ENCODE data around the gene MILR1. TPM values are rescaled to one million over a fixed set of nuclear protein-coding genes. Genes with fewer than 3 reads are reported as not detected.
"Not testable (repeated sequence)": the region's sequence is repeated elsewhere in the genome, so short reads cannot be mapped to it uniquely, and the experiment has no call there.

Gene MILR1
- polyA plus RNA-seq, 1 donor, result 6.2 TPM

- no CpG with 5 or more reads among the region's 24 CpGs for WGBS (ENCODE audit: insufficient coverage, low lambda C conversion rate)
These were observed 36.7 kb upstream of the MILR1 start for GRCh38 chr17:64411999-64412771.

GRCh38 chr17:64412944-64413381 is 36.0 kb upstream of the MILR1 start:
- no peaks in the 10 kb centered on the region for H3K27me3 ChIP-seq (ENCODE audit: control insufficient read depth, insufficient read depth, low read length)
- WGBS (ENCODE audit: insufficient coverage, low lambda C conversion rate), result 100% methylated on average over 1 of the region's 2 CpGs
- H3K36me3 ChIP-seq (ENCODE audit: control insufficient read depth, insufficient read depth, low read length), result no peaks in the 10 kb centered on the region
- no peak overlapping the region for H3K27ac ChIP-seq (ENCODE audit: low read length)
- H3K9me3 ChIP-seq (ENCODE audit: control insufficient read depth, low read depth, low read length), result no peaks in the 10 kb centered on the region
- H3K4me3 ChIP-seq (ENCODE audit: low read length), result no peak overlapping the region
- peaks cover 7% of the 10 kb centered on the region for H3K4me1 ChIP-seq (ENCODE audit: control insufficient read depth, insufficient read depth, low read length)
- no peak for DNase-seq

More at GRCh38 chr17:64411999-64412771, 36.7 kb upstream of the MILR1 start:
- DNase-seq, result peak in 1 of 2 donors; percentile 43
- H3K27ac ChIP-seq (ENCODE audit: low read length), result no peak overlapping the region
- H3K4me3 ChIP-seq (ENCODE audit: low read length), result no peak overlapping the region
- peaks cover 10% of the 10 kb centered on the region for H3K4me1 ChIP-seq (ENCODE audit: control insufficient read depth, insufficient read depth, low read length)
- H3K27me3 ChIP-seq (ENCODE audit: control insufficient read depth, insufficient read depth, low read length), result no peaks in the 10 kb centered on the region
- no peaks in the 10 kb centered on the region for H3K36me3 ChIP-seq (ENCODE audit: control insufficient read depth, insufficient read depth, low read length)
- no peaks in the 10 kb centered on the region for H3K9me3 ChIP-seq (ENCODE audit: control insufficient read depth, low read depth, low read length)

GRCh38 chr17:64413513-64413912 is 35.4 kb upstream of the MILR1 start:
- Histone ChIP-seq H3K4me3 (ENCODE audit: low read length) (no peak overlapping the region), H3K27ac (ENCODE audit: low read length) (no peak overlapping the region), H3K27me3 (ENCODE audit: control insufficient read depth, insufficient read depth, low read length) (no peaks in the 10 kb centered on the region), H3K9me3 (ENCODE audit: control insufficient read depth, low read depth, low read length) (no peaks in the 10 kb centered on the region), H3K4me1 (ENCODE audit: control insufficient read depth, insufficient read depth, low read length) (peaks cover 7% of the 10 kb centered on the region), H3K36me3 (ENCODE audit: control insufficient read depth, insufficient read depth, low read length) (no peaks in the 10 kb centered on the region)
- WGBS (ENCODE audit: insufficient coverage, low lambda C conversion rate), result no CpG with 5 or more reads among the region's 4 CpGs
- DNase-seq, result no peak

- DNase-seq, result peak; percentile 28 to 37
- Histone ChIP-seq H3K4me3 (ENCODE audit: low read length) (no peak overlapping the region), H3K36me3 (ENCODE audit: control insufficient read depth, insufficient read depth, low read length) (no peaks in the 10 kb centered on the region), H3K9me3 (ENCODE audit: control insufficient read depth, low read depth, low read length) (no peaks in the 10 kb centered on the region), H3K4me1 (ENCODE audit: control insufficient read depth, insufficient read depth, low read length) (no peaks in the 10 kb centered on the region), H3K27me3 (ENCODE audit: control insufficient read depth, insufficient read depth, low read length) (no peaks in the 10 kb centered on the region), H3K27ac (ENCODE audit: low read length) (no peak overlapping the region)
- 20% methylated on average over 1 of the region's 19 CpGs for WGBS (ENCODE audit: insufficient coverage, low lambda C conversion rate)
These were observed 30.2 kb upstream of the MILR1 start for GRCh38 chr17:64418506-64419339.

- 20% methylated on average over 1 of the region's 6 CpGs for WGBS (ENCODE audit: insufficient coverage, low lambda C conversion rate)
- Histone ChIP-seq H3K36me3 (ENCODE audit: control insufficient read depth, insufficient read depth, low read length) (no peaks in the 10 kb centered on the region), H3K9me3 (ENCODE audit: control insufficient read depth, low read depth, low read length) (no peaks in the 10 kb centered on the region), H3K27ac (ENCODE audit: low read length) (no peak overlapping the region), H3K4me1 (ENCODE audit: control insufficient read depth, insufficient read depth, low read length) (no peaks in the 10 kb centered on the region), H3K27me3 (ENCODE audit: control insufficient read depth, insufficient read depth, low read length) (no peaks in the 10 kb centered on the region), H3K4me3 (ENCODE audit: low read length) (no peak overlapping the region)
- DNase-seq, result peak; percentile 45 to 55
These were observed 28.7 kb upstream of the MILR1 start for GRCh38 chr17:64420143-64420670.

- H3K4me1 ChIP-seq (ENCODE audit: control insufficient read depth, insufficient read depth, low read length); H3K9me3 ChIP-seq (ENCODE audit: control insufficient read depth, low read depth, low read length); H3K27me3 ChIP-seq (ENCODE audit: control insufficient read depth, insufficient read depth, low read length); DNase-seq; H3K4me3 ChIP-seq (ENCODE audit: low read length); H3K27ac ChIP-seq (ENCODE audit: low read length); H3K36me3 ChIP-seq (ENCODE audit: control insufficient read depth, insufficient read depth, low read length): not testable (repeated sequence)
- WGBS (ENCODE audit: insufficient coverage, low lambda C conversion rate), result 80% methylated on average over 1 of the region's 9 CpGs
These were observed 26.8 kb upstream of the MILR1 start for GRCh38 chr17:64422121-64422520.

- Histone ChIP-seq H3K9me3 (ENCODE audit: control insufficient read depth, low read depth, low read length) (no peaks in the 10 kb centered on the region), H3K4me3 (ENCODE audit: low read length) (no peak overlapping the region), H3K27ac (ENCODE audit: low read length) (no peak overlapping the region), H3K27me3 (ENCODE audit: control insufficient read depth, insufficient read depth, low read length) (no peaks in the 10 kb centered on the region), H3K36me3 (ENCODE audit: control insufficient read depth, insufficient read depth, low read length) (no peaks in the 10 kb centered on the region), H3K4me1 (ENCODE audit: control insufficient read depth, insufficient read depth, low read length) (no peaks in the 10 kb centered on the region)
- no CpG with 5 or more reads among the region's 3 CpGs for WGBS (ENCODE audit: insufficient coverage, low lambda C conversion rate)
- DNase-seq, result no peak
These were observed 25.0 kb upstream of the MILR1 start for GRCh38 chr17:64423881-64424280.

- Histone ChIP-seq H3K36me3 (ENCODE audit: control insufficient read depth, insufficient read depth, low read length) (no peaks in the 10 kb centered on the region), H3K4me1 (ENCODE audit: control insufficient read depth, insufficient read depth, low read length) (no peaks in the 10 kb centered on the region), H3K27ac (ENCODE audit: low read length) (no peak overlapping the region), H3K27me3 (ENCODE audit: control insufficient read depth, insufficient read depth, low read length) (no peaks in the 10 kb centered on the region), H3K9me3 (ENCODE audit: control insufficient read depth, low read depth, low read length) (no peaks in the 10 kb centered on the region), H3K4me3 (ENCODE audit: low read length) (no peak overlapping the region)
- no CpG with 5 or more reads among the region's 1 CpG for WGBS (ENCODE audit: insufficient coverage, low lambda C conversion rate)
- no peak for DNase-seq
These were observed 24.5 kb upstream of the MILR1 start for GRCh38 chr17:64424324-64424849.

- Histone ChIP-seq H3K27ac (ENCODE audit: low read length) (no peak overlapping the region), H3K9me3 (ENCODE audit: control insufficient read depth, low read depth, low read length) (no peaks in the 10 kb centered on the region), H3K27me3 (ENCODE audit: control insufficient read depth, insufficient read depth, low read length) (no peaks in the 10 kb centered on the region), H3K4me1 (ENCODE audit: control insufficient read depth, insufficient read depth, low read length) (no peaks in the 10 kb centered on the region), H3K4me3 (ENCODE audit: low read length) (no peak overlapping the region), H3K36me3 (ENCODE audit: control insufficient read depth, insufficient read depth, low read length) (no peaks in the 10 kb centered on the region)
- 93% methylated on average over 2 of the region's 3 CpGs for WGBS (ENCODE audit: insufficient coverage, low lambda C conversion rate)
- no peak for DNase-seq
These were observed 23.7 kb upstream of the MILR1 start for GRCh38 chr17:64425191-64425590.

GRCh38 chr17:64426596-64426995 is 22.3 kb upstream of the MILR1 start:
- Histone ChIP-seq H3K27me3 (ENCODE audit: control insufficient read depth, insufficient read depth, low read length) (no peaks in the 10 kb centered on the region), H3K4me3 (ENCODE audit: low read length) (no peak overlapping the region)
- DNase-seq, result no peak

More at GRCh38 chr17:64426596-64426995, 22.3 kb upstream of the MILR1 start:
- Histone ChIP-seq H3K36me3 (ENCODE audit: control insufficient read depth, insufficient read depth, low read length) (no peaks in the 10 kb centered on the region), H3K4me1 (ENCODE audit: control insufficient read depth, insufficient read depth, low read length) (no peaks in the 10 kb centered on the region), H3K9me3 (ENCODE audit: control insufficient read depth, low read depth, low read length) (no peaks in the 10 kb centered on the region), H3K27ac (ENCODE audit: low read length) (no peak overlapping the region)

All from large intestine (tissue), 3 donors.